Smooth muscle cell (in vitro differentiated cells): Measurements from ENCODE around the gene ABCA13. TPM values are rescaled to one million over a fixed set of nuclear protein-coding genes. Genes with fewer than 3 reads are reported as not detected.

ENCODE experiments used
- DNase-seq: peaks from one replicate; lab custom pipeline; 2025; ENCODE audit not compliant: unreplicated experiment; lab: John Stamatoyannopoulos, UW
- H2AFZ ChIP-seq: fragments of 200-600 bp; sonication (generic); 2 replicates; pipeline ENCODE4 v1.6.0; 2016; ENCODE audit warnings: antibody characterized with exemption, low read depth, mild to moderate bottlenecking
- H3F3A ChIP-seq: fragments of 200-600 bp; sonication (generic); 2 replicates; pipeline ENCODE4 v1.6.0; 2017; ENCODE audit warnings: antibody characterized with exemption, low read depth
- H3K27ac ChIP-seq: fragments of 200-600 bp; sonication (generic); 2 replicates; pipeline ENCODE4 v1.5.1; 2016; ENCODE audit warnings: low read depth, mild to moderate bottlenecking
- H3K27me3 ChIP-seq: fragments of 200-600 bp; sonication (generic); 2 replicates; pipeline ENCODE4 v1.6.1; 2016; ENCODE audit warnings: low read depth, mild to moderate bottlenecking
- H3K36me3 ChIP-seq: fragments of 200-600 bp; sonication (generic); 2 replicates; pipeline ENCODE4 v1.5.1; 2016; ENCODE audit warnings: low read depth
- H3K4me1 ChIP-seq: fragments of 200-600 bp; sonication (generic); 2 replicates; pipeline ENCODE4 v1.5.1; 2016; ENCODE audit warnings: low read depth
- H3K4me2 ChIP-seq: fragments of 200-600 bp; sonication (generic); 2 replicates; pipeline ENCODE4 v1.6.0; 2016; ENCODE audit warnings: mild to moderate bottlenecking
- H3K4me3 ChIP-seq: fragments of 200-600 bp; sonication (generic); 2 replicates; pipeline ENCODE4 v1.5.1; 2016; ENCODE audit warnings: mild to moderate bottlenecking
- H3K79me2 ChIP-seq: fragments of 200-600 bp; sonication (generic); 2 replicates; pipeline ENCODE4 v1.6.0; 2016; ENCODE audit warnings: low read depth, mild to moderate bottlenecking
- H3K9ac ChIP-seq: fragments of 200-600 bp; sonication (generic); 2 replicates; pipeline ENCODE4 v1.6.0; 2016; ENCODE audit warnings: low read depth
- H3K9me3 ChIP-seq: fragments of 200-600 bp; sonication (generic); replicated peaks from 2 replicates; pipeline ENCODE4 v1.5.1; 2016; ENCODE audit warnings: low read depth
- H4K20me1 ChIP-seq: fragments of 200-600 bp; sonication (generic); 2 replicates; pipeline ENCODE4 v1.6.0; 2016; ENCODE audit warnings: low read depth
- WGBS: methylation state at CpG from one replicate; pipeline ENCODE4 v1.1.7; 2016; ENCODE audit warnings: low lambda C conversion rate; 5-methylcytosine and 5-hydroxymethylcytosine counted together
- polyA plus RNA-seq: library from polyadenylated mRNA; unstranded; fragments of >200 nt; fragmentation: Nextera tagmentation; extraction: Ambion mirVana; gene quantifications from 2 replicates; pipeline ENCODE4 v1.2.1, GENCODE V29; 2016
- total RNA-seq: library from RNA; depleted of rRNA; stranded (reverse); fragments of >200 nt; gene quantifications from 2 replicates; pipeline ENCODE4 v1.2.3, GENCODE V29; 2014
- TF ChIP-seq, protein P1 (sequence below): fragments of 200-600 bp; sonication (generic); IDR thresholded peaks from 2 replicates; pipeline ENCODE4 v1.5.1; 2017; ENCODE audit warnings: borderline replicate concordance, mild to moderate bottlenecking, antibody characterized with exemption; ENCODE audit not compliant: insufficient read depth, poor library complexity, severe bottlenecking

Gene ABCA13
- total and polyA plus RNA-seq, 2 experiments from 2014 or later = not detected

DNA sequence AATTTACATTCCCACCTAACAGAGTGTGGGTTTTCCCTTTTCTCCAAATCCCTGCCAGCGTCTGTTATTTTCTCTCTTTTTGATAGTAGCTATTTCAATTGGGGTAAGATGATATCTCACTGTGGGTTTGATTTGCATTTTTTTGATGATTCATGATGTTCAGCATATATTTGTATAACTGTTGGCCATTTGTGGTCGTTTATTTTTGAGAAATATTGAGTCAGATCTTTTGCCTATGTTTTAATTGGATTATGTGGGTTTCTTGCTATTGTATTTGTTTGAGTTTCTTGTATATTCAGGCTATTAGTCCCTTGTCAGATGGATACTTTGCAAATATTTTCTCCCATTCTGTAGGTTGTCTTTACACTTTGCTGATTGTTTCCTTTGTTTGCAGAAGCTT, 193.8 kb downstream of the ABCA13 start:
- no peak for DNase-seq
- H3K27me3 ChIP-seq = no peaks in the 10 kb centered on the region
- H2AFZ ChIP-seq = no peak overlapping the region
- H3K9ac ChIP-seq = no peak overlapping the region
- no peaks in the 10 kb centered on the region for H4K20me1 ChIP-seq
- WGBS = 70% methylated on average over 2 of the region's 2 CpGs
- no peaks in the 10 kb centered on the region for H3K4me1 ChIP-seq
- H3K36me3 ChIP-seq = no peaks in the 10 kb centered on the region
- TF ChIP-seq, protein P1, sequence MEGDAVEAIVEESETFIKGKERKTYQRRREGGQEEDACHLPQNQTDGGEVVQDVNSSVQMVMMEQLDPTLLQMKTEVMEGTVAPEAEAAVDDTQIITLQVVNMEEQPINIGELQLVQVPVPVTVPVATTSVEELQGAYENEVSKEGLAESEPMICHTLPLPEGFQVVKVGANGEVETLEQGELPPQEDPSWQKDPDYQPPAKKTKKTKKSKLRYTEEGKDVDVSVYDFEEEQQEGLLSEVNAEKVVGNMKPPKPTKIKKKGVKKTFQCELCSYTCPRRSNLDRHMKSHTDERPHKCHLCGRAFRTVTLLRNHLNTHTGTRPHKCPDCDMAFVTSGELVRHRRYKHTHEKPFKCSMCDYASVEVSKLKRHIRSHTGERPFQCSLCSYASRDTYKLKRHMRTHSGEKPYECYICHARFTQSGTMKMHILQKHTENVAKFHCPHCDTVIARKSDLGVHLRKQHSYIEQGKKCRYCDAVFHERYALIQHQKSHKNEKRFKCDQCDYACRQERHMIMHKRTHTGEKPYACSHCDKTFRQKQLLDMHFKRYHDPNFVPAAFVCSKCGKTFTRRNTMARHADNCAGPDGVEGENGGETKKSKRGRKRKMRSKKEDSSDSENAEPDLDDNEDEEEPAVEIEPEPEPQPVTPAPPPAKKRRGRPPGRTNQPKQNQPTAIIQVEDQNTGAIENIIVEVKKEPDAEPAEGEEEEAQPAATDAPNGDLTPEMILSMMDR = no peak
- H3K9me3 ChIP-seq = no peaks in the 10 kb centered on the region
- no peak overlapping the region for H3K27ac ChIP-seq
- H3K79me2 ChIP-seq = no peaks in the 10 kb centered on the region
- no peak overlapping the region for H3K4me2 ChIP-seq
- no peak overlapping the region for H3K4me3 ChIP-seq
- no peaks in the 10 kb centered on the region for H3F3A ChIP-seq

DNA sequence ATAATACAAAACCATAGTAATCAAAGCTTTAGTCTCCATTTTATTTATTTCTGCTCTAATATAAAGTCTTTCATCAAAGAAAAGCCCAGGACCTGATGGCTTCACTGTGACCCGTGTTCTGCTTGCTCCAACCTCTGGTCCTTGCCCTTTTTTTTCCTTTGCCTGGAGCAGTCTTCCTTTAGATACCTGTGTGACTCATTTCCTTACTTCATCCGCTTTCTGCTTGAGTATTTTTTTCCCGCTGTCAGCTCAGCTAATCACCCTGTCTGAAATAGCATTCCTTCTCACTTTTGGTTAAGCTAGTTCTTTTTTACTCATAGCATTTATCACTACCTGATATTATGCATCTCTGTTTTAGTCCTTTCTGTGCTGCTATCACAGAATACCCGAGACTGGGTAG, 194.8 kb downstream of the ABCA13 start:
- Histone ChIP-seq H3K4me3 (no peak overlapping the region), H3K9ac (no peak overlapping the region), H3K4me2 (no peak overlapping the region), H2AFZ (no peak overlapping the region), H3K79me2 (no peaks in the 10 kb centered on the region), H4K20me1 (no peaks in the 10 kb centered on the region), H3K36me3 (no peaks in the 10 kb centered on the region), H3F3A (no peaks in the 10 kb centered on the region), H3K27ac (no peak overlapping the region), H3K4me1 (no peaks in the 10 kb centered on the region), H3K9me3 (no peaks in the 10 kb centered on the region), H3K27me3 (no peaks in the 10 kb centered on the region)
- DNase-seq = no peak
- WGBS = 49% methylated on average over 4 of the region's 4 CpGs
- TF ChIP-seq, protein P1 = no peak

DNA sequence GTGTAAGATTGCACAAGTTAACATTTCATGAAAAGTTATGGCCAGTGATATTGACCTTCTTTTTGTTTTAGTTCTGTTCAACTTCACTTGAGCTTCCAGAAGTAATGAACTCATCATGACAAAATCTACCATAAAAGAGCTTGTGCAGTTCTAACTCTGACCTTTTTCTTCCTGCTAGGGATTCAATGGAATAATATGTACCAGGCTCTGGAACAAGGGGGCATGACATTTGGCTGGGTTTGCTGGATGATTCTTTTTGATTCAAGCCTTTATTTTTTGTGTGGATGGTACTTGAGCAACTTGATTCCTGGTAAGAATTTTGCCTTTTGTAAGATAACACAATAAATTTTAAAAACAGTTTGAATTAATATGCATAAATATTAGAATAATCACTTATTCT, 205.0 kb downstream of the ABCA13 start:
- Histone ChIP-seq H3K4me1 (no peaks in the 10 kb centered on the region), H3K27ac (no peak overlapping the region)
- TF ChIP-seq, protein P1 = no peak

DNA sequence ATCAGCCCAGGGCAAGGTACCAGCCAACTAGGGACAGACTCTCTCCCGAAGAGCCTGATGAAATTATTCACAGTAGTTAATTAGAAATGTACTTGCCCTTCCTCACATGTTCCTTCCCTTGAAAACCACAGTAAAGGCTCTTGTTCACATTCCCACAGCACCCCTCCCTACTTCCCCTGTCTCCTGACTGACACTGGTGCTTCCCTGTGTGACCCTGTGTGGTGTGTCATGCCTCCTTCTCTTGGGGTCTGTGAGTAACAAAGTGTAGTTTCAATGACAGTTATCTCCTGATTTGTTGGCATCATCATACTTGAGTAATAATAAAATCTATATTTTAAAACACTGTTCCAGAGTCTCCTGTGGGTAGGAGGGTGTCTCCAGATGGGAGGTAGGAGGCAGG, 209.7 kb downstream of the ABCA13 start:
- H3K4me2 ChIP-seq = no peak overlapping the region
- no peak overlapping the region for H3K4me3 ChIP-seq
- H3K9me3 ChIP-seq = no peaks in the 10 kb centered on the region
- H3K4me1 ChIP-seq = no peaks in the 10 kb centered on the region
- H3K27ac ChIP-seq = no peak overlapping the region
- H4K20me1 ChIP-seq = no peaks in the 10 kb centered on the region
- no peaks in the 10 kb centered on the region for H3F3A ChIP-seq
- no peak overlapping the region for H2AFZ ChIP-seq
- no peaks in the 10 kb centered on the region for H3K27me3 ChIP-seq
- no peak overlapping the region for H3K9ac ChIP-seq
- no peaks in the 10 kb centered on the region for H3K79me2 ChIP-seq
- WGBS = 82% methylated on average over 1 of the region's 1 CpG
- no peaks in the 10 kb centered on the region for H3K36me3 ChIP-seq
- no peak for DNase-seq
- TF ChIP-seq, protein P1 = no peak

More for the DNA sequence above, 205.0 kb downstream of the ABCA13 start:
- Histone ChIP-seq H4K20me1 (no peaks in the 10 kb centered on the region), H3K9me3 (no peaks in the 10 kb centered on the region), H3K36me3 (no peaks in the 10 kb centered on the region), H2AFZ (no peak overlapping the region), H3K4me2 (no peak overlapping the region), H3K79me2 (no peaks in the 10 kb centered on the region), H3K9ac (no peak overlapping the region), H3F3A (no peaks in the 10 kb centered on the region), H3K4me3 (no peak overlapping the region), H3K27me3 (no peaks in the 10 kb centered on the region)
- DNase-seq = no peak
